Endometrial microvascular endothelial cells (primary cell): ENCODE data around the gene NRDC. TPM values are rescaled to one million over a fixed set of nuclear protein-coding genes. Genes with fewer than 3 reads are reported as not detected.

Experiments used
- in situ Hi-C: cut with HindIII; loops from 2 replicates; pipeline ENCODE4 v1.10.0; 2017; ENCODE audit warnings: low sequenced_read_pairs, low pct_unique_long_range_greater_than_20kb; ENCODE audit errors: inconsistent ontology term
- total RNA-seq: library from RNA; depleted of rRNA; stranded (reverse); fragments of >200 nt; gene quantifications from one replicate; pipeline ENCODE4 v1.2.3, GENCODE V29; 2015; ENCODE audit errors: inconsistent ontology term

The NRDC gene
- total RNA-seq, 1 donor from 2014 or later: 89.2 TPM

DNA sequence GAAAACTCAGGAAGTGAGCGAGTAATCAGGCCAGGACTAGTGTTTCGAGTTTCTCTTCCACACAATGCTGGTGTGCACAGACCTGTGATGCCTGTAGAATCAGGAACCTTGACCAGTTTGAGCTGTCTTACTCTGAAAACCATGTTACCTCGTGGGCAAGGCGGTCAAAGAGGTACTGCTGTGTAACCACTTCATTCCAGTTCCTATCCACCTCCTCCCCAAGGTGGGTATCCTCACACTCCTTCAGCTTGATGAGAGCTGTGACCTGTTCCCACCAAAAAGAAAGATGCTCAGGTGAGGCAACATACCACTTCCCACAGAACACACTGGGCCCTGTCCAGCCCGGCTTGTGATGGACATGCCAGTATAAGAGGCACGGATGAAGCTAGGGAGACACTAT, 88.1 kb downstream of the NRDC start:
- in situ Hi-C loops: no loop called here

DNA sequence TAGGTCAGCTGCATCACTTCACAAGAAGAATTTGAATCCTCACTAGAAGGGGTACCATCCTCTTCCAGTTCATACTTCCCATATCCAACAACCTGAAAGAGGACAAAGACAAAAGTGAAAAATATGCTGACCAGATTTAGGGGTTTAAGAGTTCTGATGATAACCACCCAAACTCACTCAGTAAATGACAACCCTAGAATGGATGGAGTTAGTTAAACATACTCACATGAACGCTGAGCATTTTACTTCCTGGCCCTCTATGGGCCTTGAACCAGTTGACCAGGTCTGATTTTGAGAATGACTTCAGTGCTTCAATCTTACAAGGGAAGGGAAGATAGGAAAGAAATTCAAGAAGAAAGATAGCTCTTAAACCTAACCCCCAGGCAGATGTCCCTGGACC, 89.2 kb downstream of the NRDC start:
- in situ Hi-C loops: no loop called here

DNA sequence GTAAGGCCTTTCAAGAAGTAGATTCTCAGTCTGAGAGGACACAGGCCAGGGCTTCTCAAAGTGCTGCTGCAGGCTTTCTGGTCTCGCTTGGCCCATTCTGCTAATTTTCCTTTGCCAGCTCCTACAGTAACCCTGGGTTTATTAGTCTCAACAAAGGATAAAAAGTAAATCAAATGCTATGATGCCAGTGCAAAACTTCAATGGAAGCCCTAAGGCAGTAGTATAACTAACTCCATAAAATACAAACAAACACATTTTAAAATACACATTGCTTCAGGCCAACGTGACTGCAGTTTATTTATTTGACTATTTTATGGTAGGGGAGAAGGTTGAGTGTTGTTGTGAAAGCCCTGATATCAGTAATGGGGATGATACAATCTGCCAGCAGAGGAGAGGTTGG, 89.6 kb downstream of the NRDC start:
- in situ Hi-C loops: no loop called here

DNA sequence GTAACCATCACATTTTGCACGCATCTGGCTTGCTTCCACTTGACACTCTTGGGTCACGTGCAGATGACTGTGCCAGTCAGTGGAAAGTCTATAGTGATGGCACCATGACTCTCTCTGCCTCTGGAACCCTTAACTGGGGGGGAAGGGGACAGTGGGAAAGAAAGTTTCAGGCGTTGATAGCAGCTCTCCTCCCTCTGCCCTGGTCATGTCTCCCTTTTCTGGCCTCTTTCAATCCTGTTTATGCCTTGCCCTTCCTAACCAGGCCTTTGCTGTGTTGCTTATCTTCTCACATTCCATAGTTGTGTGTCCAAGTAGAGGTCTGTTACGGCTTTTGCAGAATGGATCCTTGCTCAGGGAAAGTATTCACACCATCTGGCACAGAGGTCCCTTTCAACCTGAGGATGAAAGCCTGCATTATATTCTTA, 93.5 kb downstream of the NRDC start:
- in situ Hi-C loops: no loop called here

DNA sequence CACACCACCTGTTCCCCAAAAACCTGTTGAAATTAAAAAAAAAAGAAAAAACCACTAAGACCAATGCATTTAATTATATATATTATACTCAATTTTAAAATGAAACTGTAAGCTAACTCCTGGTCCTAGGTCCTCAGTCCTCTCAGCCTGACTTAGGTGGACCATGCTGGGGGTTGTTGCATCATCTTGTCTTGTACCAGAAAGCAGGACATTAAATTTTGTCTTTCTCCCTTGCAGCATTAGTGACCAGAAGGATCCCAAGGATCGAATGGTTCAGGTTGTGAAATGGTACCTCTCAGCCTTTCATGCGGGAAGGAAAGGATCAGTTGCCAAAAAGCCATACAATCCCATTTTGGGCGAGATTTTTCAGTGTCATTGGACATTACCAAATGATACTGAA, 97.6 kb downstream of the NRDC start:
- in situ Hi-C loops: no loop called here

DNA sequence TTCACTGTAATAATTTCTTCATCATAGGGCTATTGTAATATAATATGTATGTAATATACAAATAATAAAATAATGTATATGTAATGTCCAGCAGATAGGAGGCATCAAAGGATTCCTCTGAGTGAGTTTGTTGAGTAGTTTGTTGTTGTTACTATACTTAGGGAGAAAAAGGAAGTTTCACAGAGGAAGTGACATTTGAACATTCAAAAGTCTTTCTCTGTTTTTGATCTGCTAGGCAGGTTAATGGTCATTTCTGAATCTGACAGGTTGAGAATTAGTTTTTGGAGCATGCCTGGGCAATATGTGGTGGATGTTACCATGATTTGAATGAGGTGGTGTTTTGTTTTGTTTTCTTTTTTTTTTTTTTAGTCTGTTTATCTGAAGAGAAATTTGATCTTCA, 102.1 kb downstream of the NRDC start:
- in situ Hi-C loops: no loop called here

DNA sequence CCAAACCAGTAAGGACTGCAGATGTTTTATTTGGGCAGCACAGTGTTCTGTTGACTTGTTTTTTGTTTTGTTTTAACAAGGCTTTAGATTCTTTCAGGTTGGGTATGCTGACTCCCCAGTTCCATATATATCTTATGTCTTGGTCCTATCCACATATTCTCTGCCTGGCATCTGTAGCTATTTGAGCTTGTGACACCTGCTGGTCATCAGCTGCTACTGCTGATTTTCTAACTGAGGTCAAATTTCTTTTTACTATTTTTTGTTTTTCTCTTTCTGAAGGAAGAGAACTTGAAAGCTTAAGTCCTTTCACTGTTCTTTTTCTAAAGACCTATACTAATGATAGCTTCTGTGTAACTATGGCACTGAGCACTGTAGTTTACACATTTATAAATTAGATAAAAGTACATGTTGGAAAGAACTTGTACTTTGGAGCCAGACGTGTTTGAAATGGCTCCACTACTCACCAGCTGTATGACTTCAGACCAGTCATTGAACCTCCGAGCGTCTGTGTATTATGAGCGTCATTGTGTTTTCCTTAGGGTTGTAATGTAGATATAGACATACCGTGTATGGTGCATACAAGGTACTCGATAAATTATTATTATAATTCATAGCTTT, 109.4 kb downstream of the NRDC start:
- in situ Hi-C loops: no loop called here

DNA sequence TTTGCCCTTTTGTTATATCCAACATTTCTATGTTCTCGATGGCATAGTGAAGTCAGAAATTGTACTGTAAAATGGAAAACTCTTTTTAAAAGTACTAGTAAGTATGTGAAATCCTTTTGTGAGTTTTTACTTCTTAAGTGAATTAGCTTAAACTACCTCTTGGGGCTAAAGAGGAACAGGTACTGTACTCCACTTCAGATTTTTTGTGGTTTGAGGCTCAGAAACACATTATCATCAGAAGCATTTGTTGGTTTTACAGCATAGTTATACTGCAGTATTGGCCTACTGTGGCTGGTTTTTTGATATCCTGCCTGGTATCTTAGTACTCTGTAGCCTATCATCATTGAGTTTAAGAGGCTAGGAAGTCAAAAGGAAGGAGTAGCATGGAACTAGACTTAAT, 117.2 kb downstream of the NRDC start:
- in situ Hi-C loops: no loop called here

DNA sequence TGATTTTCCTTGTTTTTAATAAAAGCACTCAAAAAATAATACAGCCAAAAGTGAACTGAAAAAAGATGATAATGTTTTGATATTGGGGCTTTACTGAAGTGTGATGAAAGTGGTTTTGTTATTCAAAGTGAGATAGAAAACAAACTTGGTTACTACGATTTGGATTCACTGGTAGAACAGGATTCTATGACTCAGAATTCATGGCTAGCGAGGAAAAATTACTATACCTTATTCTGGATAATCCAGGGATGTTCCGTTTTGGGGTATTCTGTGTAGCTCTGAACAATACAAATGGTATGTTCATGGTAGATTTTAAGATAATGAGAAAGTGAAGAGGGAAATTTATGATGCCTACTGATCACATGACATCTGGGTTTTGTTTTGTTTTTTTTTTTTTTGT, 117.7 kb downstream of the NRDC start:
- in situ Hi-C loops: no loop called here

DNA sequence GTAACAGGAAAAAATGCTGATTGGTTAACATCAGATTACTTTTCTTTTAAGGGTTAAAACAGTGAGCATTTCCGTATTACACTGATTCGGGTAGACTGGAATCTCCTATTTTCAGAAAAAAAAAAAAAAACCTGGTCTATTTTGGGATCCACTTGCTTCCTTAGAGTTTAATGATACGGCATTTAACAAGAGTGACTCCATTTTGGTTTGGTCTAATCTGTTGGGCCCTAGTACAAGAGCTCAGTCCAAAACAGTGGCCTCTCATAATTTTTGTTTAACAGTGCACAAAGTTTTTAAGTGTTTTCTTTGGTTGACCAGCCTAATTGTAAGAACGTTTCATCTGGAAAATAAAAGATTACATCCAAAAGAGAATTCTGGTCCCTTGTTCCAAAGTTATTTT, 120.2 kb downstream of the NRDC start:
- in situ Hi-C loops: no loop called here

DNA sequence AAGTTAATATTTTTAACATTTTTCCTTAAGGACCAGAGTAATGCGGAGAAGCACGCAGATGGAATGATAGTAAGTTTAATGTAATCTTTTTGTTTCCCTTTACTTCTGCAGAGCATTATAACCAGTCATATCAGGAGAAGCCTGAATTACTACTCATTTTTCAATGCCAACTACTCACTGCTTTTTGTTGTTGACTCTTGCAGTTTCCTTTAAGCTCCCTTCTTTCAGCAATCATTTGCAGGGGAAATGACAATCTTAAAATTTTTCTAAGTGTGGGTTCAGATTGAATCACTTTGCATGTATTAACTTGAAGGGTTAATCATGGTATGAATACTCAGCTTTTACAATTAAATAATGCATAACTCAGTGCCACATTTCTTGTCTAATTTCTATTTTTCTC, 122.2 kb downstream of the NRDC start:
- in situ Hi-C loops: no loop called here

DNA sequence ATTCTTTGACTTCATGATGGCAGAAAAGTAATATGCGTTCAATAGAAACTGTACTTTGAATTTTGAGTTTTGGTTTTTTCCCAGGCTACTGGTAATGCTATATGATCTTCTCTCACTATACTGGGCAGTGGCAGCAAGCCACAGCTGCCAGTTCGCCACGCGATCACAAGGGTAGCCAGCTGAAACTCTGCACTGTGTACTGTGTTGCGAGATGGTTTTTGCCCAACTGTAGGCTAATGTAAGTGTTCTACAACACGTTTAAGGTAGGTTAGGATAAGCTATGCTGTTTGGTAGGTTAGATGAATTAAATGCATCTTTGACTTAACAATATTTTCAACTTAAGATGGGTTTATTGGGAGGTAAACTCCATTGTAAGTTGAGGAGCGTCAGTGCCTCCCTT, 123.1 kb downstream of the NRDC start:
- in situ Hi-C loops: no loop called here

DNA sequence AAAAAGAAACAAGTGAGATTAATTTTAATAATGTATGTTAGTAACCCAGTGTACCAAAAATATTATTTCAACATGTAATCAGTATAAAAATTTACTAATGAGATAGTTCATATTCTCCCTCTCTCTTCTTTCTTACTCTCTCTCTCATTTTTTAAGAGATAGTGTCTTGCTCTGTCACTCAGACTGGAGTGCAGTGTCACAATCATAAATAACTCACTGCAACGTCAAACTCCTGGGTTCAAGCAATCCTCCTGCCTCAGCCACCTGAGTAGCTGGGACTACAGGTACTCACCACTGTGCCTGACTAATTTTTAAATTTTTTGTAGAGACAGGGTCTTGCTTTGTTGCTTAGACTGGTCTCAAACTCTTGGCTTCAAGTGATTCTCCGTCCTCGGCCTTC, 123.9 kb downstream of the NRDC start:
- in situ Hi-C loops: no loop called here

DNA sequence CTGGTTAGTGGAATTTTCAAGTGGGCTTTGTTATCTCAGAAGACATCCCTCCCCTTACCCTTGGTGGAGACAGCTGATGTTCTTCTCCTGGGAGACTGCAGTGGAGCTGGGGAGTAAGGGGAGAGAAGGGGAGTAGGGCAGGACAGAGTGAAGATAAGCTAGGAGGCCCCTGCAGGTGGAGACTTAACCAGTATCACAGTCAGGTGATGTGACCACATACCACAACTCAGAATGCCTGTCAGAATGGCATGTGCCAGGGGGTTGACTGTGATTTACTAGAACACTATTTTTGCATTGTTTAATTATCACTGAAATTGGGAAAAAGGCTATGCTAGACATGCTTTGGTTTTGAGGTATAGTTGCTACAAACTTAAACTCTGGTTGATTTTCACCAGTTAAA, 124.6 kb downstream of the NRDC start:
- in situ Hi-C loops: no loop called here

DNA sequence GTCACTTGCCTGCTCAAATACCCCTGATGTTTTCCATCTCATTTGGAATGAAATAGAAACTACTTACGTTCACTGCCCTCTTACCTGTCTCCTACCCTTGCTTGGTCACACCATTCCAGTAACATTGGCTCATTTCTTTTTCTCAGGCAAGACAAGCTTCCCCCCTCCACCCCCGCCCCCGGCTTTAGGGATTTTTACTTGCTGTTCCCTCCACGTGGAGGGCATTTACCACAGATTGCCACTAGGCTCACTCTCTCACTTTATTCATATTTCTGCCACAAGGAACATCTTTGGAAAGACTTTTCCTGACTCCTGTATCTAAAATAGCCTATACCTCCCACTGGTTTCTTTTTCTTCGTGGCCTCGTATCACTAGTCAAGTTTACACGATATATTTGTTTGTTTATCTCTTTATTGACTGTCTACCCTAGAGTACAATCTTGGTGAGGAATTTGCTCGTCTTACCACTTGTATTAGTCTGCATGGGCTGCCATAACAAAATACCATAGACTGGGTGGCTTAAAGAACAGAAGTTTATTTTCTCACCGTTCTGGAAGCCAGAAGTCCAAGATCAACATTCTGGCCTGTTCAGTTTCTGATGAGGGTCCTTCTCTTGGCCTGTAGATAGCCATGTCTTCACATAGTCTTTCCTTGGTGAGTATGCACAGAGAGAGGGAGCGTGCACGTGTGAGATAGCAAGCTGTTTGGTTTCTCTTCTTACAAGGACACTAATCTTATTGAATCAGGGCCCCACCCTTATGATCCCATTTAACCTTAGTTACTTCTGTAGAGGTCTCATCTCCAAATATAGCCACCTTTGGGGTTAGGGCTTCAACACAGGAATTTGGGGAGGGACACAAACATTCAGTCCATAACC, 126.2 kb downstream of the NRDC start:
- in situ Hi-C loops: no loop called here

DNA sequence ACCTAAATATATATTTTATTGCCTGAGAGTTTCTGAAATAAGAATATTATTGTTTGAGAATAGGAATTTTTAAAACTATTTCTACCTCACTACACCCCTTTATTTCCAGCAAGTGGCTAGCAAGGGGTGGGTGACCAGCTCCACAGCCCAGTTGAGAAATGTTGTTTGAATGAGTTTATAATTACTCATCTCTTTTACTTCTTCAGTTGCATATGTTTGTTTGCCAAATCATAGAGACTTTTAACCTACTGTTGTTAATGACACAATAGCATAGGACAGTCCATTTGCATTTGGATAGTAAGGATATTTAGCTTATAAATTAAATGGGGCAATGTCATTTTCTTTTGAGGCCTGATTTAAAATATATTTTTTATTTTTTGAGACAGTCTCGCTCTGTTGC, 127.8 kb downstream of the NRDC start:
- in situ Hi-C loops: no loop called here

DNA sequence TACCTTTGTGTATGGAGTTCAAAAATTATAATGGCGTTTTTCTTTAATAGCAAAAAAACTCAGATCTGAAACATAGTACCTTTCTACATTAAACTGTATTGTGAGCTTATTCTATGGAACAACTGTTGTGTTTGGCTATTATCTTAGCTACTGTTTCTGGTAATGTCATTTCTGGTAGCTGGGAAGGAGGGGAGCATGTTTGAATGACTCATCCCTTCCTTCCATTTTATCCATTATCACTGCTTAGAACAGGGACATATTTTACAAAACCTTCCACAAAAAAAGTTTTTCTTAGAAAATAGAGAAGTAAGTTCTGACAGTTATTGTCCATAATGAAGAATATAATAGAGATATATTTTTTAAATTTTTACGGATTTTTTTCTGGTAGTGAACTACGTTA, 128.3 kb downstream of the NRDC start:
- in situ Hi-C loops: no loop called here

DNA sequence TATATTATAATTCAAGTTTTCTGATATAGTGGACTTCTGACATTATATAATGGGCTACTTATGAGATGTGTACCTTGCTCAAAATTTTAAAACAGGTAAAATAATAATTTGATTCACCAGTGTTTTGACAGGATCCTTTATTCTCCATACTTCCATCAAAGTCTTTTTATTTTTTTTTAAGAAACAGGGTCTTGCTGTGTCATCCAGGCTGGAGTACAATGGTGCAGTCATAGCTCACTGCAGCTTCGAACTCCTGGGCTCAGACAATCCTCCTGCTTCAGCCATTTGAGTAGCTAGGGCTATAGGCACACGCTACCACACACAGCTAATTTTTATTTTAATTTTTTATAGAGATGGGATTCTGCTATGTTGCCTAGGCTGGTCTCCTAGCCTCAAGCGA, 129.4 kb downstream of the NRDC start:
- in situ Hi-C loops: no loop called here

DNA sequence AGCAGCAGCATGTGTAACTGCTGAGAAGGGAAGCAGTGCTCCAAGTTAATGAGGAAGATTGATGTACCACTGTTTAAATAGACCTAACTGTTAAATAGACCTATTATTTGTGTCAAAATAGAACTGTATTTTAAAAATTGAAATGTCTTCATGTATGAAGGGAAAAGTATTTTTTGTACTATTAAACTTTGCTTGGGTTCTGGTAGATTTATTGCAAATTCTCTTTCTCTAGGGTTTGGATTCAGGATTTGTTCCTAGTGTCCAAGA, 133.3 kb downstream of the NRDC start:
- in situ Hi-C loops: no loop called here

DNA sequence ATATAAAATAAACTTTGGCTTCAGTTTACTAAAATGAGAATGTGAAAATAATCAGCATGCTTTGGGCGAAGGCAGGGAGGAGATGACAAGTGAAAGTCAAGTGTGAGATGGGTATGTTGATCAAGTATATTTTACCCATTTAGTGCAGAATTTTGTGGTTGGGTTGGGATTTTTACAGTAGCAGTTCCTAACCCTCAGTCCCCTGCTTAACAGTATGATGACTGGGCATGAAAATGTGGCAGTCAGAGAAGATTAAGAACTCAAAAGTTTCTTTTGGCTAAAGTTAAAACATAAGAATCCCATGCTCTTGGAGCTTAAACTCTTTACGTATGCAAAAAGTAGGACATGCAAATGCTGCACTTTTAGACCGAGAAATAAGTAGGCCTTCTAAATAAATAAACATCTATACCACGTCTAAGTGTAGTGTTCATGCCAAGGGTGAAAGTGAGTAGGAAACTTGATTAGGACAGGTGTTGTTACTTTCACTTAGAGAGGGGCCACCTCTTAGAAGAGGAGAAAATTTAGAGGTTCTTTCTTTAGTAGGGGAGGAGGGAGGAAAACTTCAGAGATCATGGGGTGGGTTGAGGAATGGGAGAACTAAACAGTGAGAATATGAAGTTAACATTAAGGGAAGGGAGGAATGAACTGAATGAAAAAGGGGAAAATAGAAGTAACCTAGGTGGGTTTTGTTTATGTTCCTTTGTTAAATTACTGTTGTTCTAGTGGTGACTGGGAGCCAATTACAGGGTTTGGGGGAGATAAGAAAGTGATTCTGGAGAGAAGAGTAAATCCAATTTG, 133.8 kb downstream of the NRDC start:
- in situ Hi-C loops: no loop called here
